GM19239 (cell line): Measurements from ENCODE around the gene PGBD4.

Experiments used
- DNase-seq: peaks from one replicate; pipeline ENCODE4 v3.0.0; 2011; ENCODE audit warnings: low spot score; ENCODE audit not compliant: insufficient read length
- FAIRE-seq: peaks from 2 replicates; lab custom pipeline; 2011; peaks lifted over from hg19 to GRCh38; lab: Jason Lieb, UNC

Gene PGBD4

GRCh38 chr15:34101366-34102174, at the start of gene PGBD4, which contains the start of gene EMC7:
Gene PGBD4 (plus strand): TSS chr15:34102083. CDS start chr15:34102532, 449 bp downstream.
Gene EMC7 (minus strand): TSS chr15:34101862. CDS start chr15:34101839, 23 bp downstream.
- peak; percentile 99 for FAIRE-seq
- DNase-seq = peak; percentile 76

- DNase-seq (no peak), FAIRE-seq (no peak)
Measured at GRCh38 chr15:34054081-34054707, 47.7 kb upstream of the PGBD4 start.

GRCh38 chr15:34055868-34056595, 45.9 kb upstream of the PGBD4 start:
- FAIRE-seq = no peak
- DNase-seq = no peak

GRCh38 chr15:34056911-34057310, 45.0 kb upstream of the PGBD4 start:
- FAIRE-seq = no peak
- no peak for DNase-seq

- FAIRE-seq (no peak), DNase-seq (no peak)
Measured at GRCh38 chr15:34059476-34059875, 42.4 kb upstream of the PGBD4 start.

- no peak for DNase-seq
- no peak for FAIRE-seq
Measured at GRCh38 chr15:34059946-34060345, 41.9 kb upstream of the PGBD4 start.

- FAIRE-seq (no peak), DNase-seq (no peak)
Measured at GRCh38 chr15:34064438-34064837, 37.4 kb upstream of the PGBD4 start.

- no peak for FAIRE-seq
- DNase-seq = no peak
Measured at GRCh38 chr15:34065261-34065660, 36.6 kb upstream of the PGBD4 start.

GRCh38 chr15:34065941-34066340, 35.9 kb upstream of the PGBD4 start:
- no peak for FAIRE-seq

GRCh38 chr15:34070003-34070402, 31.9 kb upstream of the PGBD4 start:
- DNase-seq (no peak), FAIRE-seq (no peak)

More at GRCh38 chr15:34065941-34066340, 35.9 kb upstream of the PGBD4 start:
- DNase-seq = no peak

- FAIRE-seq = no peak
- DNase-seq = no peak
Measured at GRCh38 chr15:34076785-34077184, 25.1 kb upstream of the PGBD4 start.

- DNase-seq (no peak), FAIRE-seq (no peak)
Measured at GRCh38 chr15:34078900-34079299, 23.0 kb upstream of the PGBD4 start.

GRCh38 chr15:34079904-34080303, 22.0 kb upstream of the PGBD4 start:
- DNase-seq (no peak), FAIRE-seq (no peak)

- FAIRE-seq = no peak
Measured at GRCh38 chr15:34084086-34084485, 17.8 kb upstream of the PGBD4 start.

GRCh38 chr15:34085746-34086145, 16.1 kb upstream of the PGBD4 start:
- no peak for DNase-seq
- no peak for FAIRE-seq

More at GRCh38 chr15:34084086-34084485, 17.8 kb upstream of the PGBD4 start:
- DNase-seq = no peak

GRCh38 chr15:34099914-34100313, 2.0 kb upstream of the PGBD4 start:
- DNase-seq = no peak
- no peak for FAIRE-seq

- FAIRE-seq (peak; percentile 40), DNase-seq (no peak)
Measured at GRCh38 chr15:34102175-34102925, 467 bp downstream of the PGBD4 start.

- FAIRE-seq = no peak
- DNase-seq = no peak
Measured at GRCh38 chr15:34106423-34106822, 4.5 kb downstream of the PGBD4 start.

GRCh38 chr15:34107315-34107714, 5.4 kb downstream of the PGBD4 start:
- FAIRE-seq = no peak
- DNase-seq = no peak
